OCI-LY7 (cell line): Measurements from ENCODE around the gene BIRC5.

ENCODE experiments used
- CTCF ChIP-seq: fragments of 200-600 bp; sonication (generic); conservative IDR thresholded peaks from 2 replicates; pipeline ENCODE4 v1.5.1; 2014; ENCODE audit warnings: mild to moderate bottlenecking, antibody characterized with exemption, low read length, moderate library complexity, mixed read lengths
- EZH2phosphoT487 ChIP-seq: fragments of 200-600 bp; sonication (generic); IDR thresholded peaks from 2 replicates; pipeline ENCODE4 v1.6.1; 2018; ENCODE audit warnings: low read depth, borderline replicate concordance, mild to moderate bottlenecking, mixed run types, antibody characterized with exemption, low read length, moderate library complexity, mixed read lengths

GRCh38 chr17:78268191-78268874 lies 54.3 kb downstream of the BIRC5 start:
- TF ChIP-seq CTCF: no peak
- no peak for TF ChIP-seq EZH2phosphoT487
